DMS79 treated with DMSO at 0.1 percent for 48 hours (cell line): ENCODE measurements around the gene ZNF764.

Experiments used
- DNase-seq: peaks from one replicate; lab custom pipeline; 2025; lab: John Stamatoyannopoulos, UW

Gene ZNF764

DNA sequence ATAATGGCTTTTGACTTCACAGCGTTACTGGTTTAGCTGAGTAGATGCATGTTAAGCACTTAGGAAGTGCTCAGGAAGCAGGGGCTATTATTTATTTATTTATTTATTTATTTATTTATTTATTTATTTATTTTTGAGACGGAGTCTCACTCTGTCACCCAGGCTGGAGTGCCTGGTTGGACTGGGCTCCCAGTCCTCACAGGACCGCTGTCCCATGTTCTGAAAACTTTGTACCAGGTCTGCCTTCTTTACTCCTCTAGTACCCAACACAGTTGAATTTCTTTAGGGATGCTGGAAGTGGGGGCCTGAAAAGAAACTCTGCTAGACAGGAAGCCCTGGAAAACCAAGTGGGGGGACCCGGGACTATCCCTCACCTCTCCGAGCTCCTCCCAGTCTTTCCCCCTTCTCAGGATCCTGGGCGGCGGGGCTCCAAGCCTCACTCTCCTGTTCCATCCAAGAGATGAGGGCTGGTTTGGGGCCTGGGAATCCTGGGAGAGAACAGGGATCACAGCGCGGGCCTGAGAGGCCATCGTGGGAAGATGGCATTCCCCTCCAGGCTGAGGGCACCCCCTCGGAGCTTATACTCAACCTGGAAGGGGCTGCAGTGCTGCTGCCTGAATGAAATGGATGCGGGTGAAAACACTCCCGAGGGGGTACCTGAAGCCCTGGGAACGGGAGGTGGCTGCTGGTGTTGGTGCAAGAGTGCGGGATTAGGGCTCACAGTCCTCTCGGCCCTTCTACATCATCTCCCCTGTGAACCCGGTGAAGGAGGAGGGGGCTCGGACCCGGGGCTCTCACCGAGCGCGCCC is 12.7 kb upstream of the ZNF764 start:
- peak; percentile 60 for DNase-seq

DNA sequence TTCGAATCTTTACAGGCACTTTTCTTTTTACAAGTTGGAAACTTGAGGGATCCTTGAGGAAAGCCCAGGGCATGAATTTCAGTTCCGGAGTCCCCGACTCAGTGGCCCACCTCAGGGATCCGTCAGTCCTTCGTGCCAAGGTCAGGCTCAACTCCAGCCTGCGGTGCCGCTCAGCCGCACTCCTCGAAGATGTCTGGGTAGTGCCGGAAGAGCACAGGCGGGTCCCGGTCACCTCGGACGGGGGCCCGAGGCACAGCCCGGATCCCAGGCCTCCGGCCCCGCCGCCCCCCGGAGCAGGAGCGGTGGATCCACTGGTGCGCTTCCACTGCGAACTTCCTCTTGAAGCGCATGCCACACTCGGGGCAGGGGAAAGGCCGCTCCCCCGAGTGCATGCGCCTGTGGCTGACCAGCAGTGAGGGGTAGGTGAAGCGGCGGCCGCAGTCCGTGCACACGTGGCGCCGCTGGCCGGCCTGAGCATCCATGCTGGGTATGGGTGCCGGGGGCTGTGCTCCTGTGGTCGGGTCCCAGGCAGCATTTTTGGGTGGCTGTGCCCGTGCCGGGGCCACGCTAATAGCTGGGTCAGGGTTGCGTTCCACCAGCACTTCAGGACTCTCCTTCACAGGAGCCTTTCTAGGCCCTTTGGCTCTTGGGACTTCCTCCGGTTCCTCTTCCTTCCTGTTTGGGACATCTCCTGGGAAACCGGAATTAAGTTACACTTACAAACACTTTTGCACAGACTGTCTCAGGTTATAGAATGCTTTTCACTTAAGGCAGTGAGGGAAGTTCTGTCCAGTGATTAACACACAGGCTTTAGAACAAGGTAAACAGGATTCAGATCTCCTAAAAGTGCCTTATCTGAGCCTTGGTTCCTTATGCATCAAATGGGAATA is 11.8 kb upstream of the ZNF764 start:
- DNase-seq, result no peak

DNA sequence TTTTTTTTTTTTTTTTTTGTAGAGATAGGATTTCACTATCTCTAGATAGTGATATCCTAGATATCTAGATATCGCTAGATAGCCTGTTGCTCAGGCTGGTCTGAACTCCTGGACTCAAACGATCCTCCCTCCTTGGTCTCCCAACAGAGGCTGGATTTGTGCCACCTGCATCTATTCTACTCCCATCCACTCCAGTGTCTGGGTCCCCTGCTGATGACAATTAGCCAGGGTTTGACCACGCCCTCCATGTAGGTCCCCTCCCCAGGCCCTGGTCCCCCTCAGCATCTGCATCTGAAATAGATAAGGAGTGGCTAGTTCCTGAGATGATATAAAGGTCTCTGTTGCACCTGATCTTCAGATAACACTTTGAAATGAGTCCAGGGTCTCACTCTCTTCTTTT is 11.1 kb upstream of the ZNF764 start:
- no peak for DNase-seq

DNA sequence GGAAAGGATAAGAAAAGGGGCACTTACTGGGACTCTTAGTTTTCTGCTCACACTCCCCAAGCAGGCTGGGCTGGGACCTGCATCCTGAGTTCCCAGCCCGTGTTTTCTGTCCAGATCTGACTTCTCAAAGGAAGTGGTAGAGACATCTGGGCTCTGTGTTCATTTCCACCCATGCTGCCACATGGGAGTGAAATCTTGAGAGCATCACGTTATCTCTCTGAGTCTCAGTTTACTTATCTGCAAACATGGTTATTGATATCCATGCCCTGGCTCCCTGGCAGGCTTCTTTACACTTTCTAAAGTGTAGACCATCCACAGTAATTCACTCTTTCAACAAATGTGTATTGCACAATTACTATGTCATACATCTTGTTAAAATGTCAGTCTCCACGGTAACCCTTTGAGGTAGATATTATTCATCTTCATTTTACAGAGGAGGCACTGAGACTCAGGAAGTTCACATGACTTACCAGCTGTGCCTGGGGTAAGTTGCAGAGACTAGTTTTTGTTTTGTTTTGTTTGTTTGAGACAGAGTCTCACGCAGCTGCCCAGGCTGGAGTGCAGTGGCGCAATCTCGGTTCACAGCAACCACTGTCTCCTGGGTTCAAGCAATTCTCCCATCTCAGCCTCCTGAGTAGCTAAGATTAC is 9.9 kb upstream of the ZNF764 start:
- no peak for DNase-seq

DNA sequence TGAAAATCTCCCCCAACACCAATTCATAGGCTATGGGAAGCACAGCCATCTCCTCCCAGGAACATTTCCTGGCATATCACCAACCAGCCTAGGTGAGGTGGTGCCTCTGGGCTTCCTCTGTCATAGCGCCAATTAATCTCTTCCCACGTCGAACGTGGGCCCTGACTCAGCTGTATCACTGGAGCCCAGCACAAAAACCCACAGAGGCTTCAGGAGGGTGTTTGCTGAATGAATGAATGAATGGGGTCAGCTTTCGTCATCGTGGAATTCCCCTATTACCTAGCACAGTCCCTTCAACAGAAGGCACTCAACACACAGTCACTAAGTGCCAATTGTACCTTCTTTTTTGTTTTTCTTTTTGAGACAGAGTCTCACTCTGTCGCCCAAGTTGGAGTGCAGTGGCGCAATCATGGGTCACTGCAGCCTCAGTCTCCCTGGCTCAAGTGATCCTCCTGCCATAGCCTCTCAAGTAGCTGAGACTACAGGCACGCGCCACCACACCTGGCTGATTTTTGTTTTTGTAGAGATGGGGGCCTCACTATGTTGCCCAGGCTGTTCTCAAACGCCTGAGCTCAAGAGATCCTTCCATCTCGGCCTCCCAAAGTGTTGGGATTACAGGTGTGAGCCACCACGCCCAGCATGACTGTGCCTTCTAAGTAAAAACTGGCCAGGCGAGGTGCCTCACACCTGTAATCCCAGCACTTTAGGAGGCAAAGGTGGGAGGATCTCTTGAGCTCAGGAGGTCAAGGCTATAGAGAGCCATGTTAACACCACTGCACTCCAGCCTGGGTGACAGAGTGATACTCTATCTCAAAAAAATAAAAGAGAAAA is 9.2 kb upstream of the ZNF764 start:
- no peak for DNase-seq

DNA sequence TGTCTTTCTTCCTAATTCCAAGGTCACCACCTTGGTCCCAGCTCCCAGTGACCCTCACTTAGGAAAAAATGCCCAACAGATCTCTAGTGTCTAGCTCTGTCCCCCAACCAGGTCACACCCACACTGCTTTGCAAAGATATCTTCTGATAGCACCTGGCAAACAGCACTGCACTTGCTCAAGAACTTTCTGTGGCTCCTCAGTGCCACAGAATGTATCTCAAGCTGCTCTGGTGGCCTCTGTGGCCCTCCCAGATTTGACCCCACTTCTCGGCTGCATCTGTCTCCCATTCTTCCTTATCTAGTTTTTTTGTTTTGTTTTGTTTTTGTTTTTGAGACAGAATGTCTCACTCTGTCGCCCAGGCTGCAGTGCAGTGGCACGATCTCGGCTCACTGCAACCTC is 8.4 kb upstream of the ZNF764 start:
- no peak for DNase-seq

DNA sequence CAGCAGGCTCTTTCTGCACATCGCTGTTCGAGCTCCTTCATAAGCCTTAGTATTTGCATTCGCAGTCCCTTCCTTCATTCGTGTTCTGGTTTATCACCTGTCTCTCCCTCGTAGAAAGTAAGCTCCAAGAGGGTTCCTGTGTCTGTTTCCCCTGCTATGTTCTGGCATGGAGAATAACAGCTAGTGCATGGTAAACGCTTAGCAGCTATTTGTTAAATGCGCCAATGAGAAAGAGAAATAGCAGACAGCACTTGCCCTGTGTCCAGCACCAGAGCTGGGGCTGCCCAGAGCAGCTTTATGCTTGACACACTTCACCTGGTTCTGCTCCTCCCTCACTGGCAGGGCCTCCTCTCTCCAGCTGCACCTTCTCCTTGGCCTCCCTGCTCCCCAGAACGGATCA is 7.8 kb upstream of the ZNF764 start:
- no peak for DNase-seq

DNA sequence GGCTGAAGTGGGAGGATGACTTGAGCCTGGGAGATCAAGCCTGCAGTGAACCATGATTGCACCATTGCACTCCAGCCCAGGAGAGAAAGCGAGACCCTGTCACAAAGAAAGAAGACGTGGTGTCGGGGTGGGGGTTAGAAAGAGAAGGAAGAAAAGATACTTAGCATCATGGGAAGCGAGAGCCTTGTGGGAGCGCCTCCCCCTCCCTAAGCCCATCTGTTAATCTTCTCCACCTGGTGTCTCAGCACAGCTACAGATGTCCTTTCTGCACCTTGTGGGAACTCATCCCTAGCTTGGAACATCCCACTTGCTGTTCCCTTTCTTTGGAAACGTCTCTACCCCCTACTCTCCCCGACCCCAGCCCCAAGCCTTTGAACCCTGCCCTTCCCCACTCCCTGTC is 7.4 kb upstream of the ZNF764 start:
- DNase-seq, result no peak

DNA sequence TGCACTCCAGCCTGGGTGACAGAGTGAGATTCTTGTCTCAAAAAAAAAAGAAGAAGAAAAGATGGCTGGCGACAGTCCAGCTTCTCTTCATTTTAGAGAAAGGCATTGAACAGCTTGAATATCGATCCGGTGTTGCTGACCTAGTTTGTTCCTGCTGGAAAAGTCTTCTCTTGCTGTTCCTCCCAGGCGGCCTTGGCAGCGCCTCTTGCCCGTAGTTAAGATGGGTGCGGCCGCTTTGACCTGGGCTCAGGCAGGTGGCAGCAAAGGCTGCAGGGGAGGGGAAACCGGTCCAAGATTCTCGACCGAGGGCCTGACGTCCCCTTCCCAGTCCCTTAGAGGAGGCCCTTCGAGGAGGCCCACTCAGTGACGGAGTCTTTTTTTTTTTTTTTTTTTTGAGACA is 3.8 kb upstream of the ZNF764 start:
- DNase-seq, result no peak

DNA sequence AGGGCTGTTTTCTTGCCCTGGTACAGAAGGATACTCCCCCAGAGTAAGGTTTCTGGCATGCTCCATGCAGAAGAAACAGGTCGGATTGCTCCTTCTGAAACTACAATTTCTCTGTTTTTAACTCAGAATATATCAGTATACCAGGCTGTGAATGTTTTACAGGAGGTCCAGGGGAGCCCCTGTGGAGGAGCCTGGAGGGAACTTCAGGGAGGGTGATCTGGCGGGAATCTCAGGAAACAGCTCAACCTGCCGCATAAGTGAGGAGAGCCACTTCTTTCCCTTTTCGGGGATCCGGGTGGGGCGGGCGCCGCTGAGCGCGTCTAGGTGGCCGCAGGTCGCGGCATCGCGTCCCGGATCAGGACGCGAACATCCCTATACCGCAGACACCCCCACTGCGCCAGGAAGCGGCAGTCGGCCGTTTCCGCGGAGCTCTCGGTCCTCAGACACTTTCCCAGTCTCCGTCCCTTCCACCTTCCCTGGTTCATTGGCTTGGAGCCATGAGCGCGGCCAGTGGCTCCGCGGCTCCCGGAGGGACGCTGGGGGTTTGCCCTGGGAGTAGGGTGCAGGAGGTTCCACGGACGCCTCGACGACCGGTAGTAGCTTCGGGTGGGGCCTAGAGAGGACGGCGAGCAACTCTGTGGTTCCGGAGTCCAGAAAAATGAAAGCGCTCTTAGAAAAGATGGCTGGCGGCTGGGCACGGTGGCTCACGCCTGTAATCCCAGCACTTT is 3.1 kb upstream of the ZNF764 start:
- no peak for DNase-seq

DNA sequence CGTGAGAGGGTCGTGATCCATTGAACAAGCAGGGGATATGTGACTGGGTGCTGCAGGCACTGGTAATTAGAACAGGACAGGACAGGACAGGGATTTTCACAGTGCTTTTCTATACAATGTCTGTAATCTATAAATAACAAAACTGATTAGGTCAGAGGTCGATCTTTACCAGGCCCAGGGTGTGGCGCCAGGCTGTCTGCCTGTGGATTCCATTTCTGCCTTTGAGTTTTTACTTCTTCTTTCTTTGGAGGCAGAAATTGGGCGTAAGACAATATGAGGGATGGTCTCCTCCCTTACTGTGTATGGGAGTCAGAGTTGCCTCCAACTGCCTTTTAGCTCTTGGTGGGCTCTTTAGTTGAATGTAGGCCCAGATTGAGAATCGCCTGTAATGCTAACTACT is 1.5 kb upstream of the ZNF764 start:
- DNase-seq, result no peak

DNA sequence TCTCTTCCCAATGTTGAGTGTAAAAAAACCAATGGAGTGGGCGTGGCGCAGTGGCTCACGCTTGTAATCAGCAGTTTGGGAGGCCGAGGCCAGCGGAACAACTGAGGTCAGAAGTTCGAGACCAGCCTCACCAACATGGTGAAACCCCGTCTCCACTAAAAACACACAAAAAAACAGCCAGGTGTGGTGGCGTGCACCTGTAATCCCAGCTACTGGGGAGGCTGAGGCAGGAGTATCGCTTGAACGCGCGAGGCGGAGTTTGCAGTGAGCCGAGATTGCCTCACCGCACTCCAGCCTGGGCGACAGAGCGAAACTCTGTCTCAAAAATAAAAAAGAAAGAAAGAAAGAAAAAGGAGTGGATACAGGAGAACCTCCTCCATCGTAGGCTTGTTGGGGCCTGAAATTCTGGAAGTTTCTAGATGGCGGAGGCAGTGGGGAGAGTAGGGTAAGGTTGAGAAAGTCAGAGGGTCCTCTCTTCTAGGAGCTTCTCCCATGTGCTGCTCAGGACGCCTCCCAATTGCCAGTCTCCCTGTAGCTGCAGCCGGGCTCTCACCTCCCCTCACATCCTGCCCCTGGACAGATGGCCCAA is 709 bp upstream of the ZNF764 start:
- DNase-seq, result no peak

DNA sequence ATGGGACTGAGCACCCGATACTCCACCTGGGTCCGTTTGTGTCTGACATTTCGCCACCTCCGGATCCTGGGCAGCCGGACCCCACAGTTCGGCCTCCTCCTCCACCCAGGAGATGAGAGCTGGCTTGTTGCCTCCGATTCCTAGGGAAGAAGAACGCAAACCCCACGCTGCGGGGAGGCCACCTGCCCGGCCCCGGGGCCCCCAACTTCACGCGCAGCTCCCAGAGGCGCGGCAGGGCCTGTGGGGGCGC is 542 bp downstream of the ZNF764 start:
- DNase-seq, result no peak

DNA sequence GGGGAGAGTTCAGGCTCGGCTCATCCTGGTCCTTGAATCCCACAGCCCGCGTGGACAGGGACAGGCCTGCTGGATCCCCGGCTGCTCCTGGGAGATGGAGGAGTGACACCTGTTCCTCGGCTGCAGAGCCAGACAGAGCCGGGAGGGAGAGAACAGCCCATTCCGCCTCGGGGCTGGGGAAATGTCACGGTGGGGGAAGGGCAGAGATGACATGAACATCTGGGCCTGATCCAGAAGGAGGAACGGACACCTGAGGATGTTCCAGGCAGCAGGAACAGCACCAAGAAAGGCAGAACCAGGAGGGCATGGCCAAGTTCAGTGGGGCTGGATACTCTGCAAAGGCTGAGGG is 2.1 kb downstream of the ZNF764 start:
- no peak for DNase-seq

DNA sequence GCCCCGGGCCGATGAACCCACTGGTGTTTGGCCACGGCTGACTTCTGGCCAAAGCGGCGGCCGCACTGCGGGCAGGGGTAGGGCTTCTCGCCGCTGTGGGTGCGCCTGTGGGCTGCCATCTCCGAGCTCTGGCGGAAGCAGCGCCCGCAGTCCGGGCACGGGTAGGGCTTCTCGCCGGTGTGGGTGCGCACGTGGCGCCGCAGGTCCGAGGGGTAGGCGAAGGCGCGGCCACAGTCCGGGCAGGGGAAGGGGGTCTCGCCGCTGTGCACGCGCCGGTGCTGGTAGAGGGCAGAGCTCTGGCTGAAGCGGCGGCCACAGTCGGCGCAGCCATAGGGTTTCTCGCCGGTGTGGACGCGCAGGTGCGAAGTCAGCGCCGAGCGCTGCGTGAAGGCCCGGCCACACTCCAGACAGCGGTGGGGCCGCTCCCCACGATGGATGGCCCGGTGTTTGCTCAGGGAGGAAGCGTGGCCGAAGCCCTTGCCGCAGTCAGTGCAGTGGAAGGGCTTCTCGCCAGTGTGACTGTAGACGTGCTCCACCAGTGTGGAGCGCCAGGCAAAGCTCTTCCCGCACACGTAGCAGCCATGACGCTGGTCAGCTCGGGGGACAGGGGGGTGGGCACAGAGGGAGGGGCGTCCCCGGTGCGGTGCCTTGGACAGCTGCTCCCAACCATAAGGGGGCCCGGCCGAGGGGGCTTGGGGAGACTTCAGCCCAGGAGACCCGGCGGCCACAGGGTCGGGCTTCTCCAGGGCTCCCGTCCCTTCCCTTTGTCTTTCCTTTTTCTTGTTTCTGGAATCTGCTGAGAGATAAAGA is 2.7 kb downstream of the ZNF764 start:
- no peak for DNase-seq

DNA sequence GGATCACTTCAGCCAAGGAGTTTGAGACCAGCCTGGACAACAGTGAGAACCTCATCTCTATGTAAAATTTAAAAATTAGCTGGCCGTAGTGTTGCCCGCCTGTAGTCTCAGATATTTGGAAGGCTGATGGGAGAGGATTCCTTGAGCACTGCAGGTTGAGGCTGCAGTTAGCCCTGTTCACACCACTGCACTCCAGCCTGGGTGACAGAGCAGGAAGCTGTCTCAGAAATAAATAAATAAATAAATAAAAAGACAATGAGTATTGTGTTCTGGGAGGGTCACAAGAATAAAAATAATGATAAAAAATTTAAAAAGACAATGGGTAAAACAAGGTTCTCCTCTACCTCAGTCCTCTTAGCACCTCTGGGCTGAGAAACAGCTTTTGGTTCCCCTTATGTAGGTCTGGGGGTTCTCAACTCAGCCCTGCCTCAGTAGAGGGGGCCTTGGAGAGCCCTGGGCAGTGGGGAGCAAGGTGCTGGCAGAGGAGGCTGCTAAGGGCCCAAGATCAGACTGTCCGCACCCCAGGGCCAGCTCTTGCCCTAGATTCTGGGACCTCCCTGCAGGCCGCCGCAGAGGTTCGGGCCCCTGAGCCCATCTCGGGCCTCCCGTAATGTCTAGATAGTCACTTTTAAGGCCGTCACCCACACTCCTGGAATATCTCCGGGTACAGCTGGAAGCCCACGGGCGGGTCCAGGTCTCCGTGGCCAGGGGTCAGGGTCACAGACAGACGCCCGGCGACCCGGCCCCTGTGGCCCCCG is 3.4 kb downstream of the ZNF764 start:
- no peak for DNase-seq

DNA sequence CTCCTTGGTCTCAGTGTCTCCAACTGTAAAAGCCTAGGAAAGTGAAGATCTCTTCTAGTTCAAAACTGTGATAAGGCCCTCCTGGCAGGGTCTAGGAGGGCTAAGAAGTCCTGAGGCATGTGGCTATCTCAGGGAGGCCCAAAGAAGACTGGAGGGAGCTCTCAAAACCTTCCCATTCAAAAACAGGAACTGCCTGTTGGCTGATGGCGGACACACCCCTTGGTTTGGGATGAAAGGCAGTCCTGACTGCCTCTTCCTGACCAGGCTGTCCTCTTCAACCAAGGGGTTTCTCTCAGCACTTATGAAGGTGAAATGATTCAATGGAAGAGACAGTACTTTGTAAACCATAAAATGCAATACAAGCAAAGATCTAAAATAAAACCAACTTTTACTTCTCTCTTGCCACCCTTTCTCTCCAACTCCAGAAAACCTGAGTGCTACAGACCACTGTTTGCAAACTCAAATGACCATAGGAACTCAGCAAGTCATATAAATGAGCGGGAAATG is 4.7 kb downstream of the ZNF764 start:
- no peak for DNase-seq

DNA sequence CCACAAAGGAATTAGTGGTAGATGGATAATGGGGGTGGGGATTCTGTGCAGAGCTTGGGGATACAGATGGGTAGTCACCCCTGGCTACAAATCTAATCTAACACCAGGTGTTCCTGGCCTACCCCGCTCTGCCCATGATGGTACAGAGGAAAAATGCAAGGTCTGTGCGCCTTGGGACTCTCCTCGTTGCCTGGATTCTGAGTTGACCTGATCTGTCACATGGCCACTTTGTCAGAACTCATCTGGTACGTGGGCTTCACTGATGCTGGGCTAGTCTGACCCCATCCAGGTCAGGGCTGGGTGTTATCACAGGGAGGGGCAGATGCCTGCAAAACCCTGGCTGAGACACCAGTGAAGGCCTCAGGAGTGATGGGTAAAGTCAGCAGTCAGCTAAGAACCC is 5.2 kb downstream of the ZNF764 start:
- DNase-seq, result no peak

DNA sequence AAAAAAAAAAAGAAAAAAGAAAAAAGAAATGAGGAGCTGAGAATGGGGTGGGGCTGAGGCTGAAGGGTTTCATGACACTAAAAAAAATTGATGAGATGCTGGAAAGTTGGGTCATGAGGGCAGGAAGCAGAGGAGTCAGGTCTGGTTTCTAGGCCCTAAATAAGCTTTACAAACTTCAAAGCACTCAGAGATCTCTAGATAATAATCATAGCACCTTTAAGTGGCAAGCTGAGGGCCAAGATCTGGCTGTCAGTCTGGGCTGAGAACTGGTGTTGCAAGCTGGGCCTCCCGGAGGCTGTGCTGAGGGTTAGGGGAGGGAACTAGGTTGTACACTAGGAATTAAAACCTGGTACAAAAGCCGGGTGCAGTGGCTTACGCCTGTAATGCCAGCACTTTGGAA is 6.4 kb downstream of the ZNF764 start:
- no peak for DNase-seq
